GM06990 (cell line): ENCODE results near the gene CORIN.

Experiments used
- DNase-seq: peaks from one replicate; pipeline ENCODE4 v3.0.0-alpha.2; 2011; ENCODE audit not compliant: insufficient read length; ENCODE audit errors: extremely low read depth
- H3K27me3 ChIP-seq: replicated peaks from 2 replicates; pipeline ENCODE4 v1.6.0; 2011; ENCODE audit warnings: low read length; ENCODE audit not compliant: control insufficient read depth, insufficient read depth
- H3K36me3 ChIP-seq: 2 replicates; pipeline ENCODE4 v1.5.1; 2011; ENCODE audit warnings: low read length; ENCODE audit not compliant: control insufficient read depth, insufficient read depth
- H3K4me3 ChIP-seq: replicated peaks from 2 replicates; pipeline ENCODE4 v1.5.1; 2011; ENCODE audit warnings: low read depth, mild to moderate bottlenecking, control low read depth, low read length
- TF ChIP-seq, protein P1 (sequence below): IDR thresholded peaks from 2 replicates; pipeline ENCODE4 v1.5.1; 2011; ENCODE audit warnings: low read length, control low read depth, mild to moderate bottlenecking, inconsistent platforms; ENCODE audit not compliant: insufficient read depth, poor library complexity, severe bottlenecking

The CORIN gene

DNA sequence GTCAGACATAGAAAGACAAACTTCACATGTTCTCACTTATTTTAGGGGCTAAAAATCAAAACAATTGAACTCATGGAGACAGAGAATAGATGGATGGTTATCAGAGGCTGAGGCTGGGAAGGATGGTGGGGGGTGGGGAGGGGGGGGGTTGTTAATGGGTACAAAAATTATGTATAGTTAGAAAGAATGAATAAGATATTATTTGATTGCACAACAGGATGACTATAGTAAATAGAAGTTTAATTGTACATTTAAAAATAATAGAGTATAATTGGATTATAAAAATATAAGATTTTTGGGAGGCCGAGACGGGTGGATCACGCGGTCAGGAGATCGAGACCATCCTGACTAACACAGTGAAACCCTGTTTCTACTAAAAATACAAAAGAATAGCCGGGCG, 33.3 kb downstream of the CORIN start:
- TF ChIP-seq, protein P1, sequence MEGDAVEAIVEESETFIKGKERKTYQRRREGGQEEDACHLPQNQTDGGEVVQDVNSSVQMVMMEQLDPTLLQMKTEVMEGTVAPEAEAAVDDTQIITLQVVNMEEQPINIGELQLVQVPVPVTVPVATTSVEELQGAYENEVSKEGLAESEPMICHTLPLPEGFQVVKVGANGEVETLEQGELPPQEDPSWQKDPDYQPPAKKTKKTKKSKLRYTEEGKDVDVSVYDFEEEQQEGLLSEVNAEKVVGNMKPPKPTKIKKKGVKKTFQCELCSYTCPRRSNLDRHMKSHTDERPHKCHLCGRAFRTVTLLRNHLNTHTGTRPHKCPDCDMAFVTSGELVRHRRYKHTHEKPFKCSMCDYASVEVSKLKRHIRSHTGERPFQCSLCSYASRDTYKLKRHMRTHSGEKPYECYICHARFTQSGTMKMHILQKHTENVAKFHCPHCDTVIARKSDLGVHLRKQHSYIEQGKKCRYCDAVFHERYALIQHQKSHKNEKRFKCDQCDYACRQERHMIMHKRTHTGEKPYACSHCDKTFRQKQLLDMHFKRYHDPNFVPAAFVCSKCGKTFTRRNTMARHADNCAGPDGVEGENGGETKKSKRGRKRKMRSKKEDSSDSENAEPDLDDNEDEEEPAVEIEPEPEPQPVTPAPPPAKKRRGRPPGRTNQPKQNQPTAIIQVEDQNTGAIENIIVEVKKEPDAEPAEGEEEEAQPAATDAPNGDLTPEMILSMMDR = no peak
- Histone ChIP-seq H3K36me3 (no peaks in the 10 kb centered on the region), H3K27me3 (no peaks in the 10 kb centered on the region; the same call in 1 of the 2 replicates), H3K4me3 (no peak overlapping the region)
- DNase-seq = no peak

DNA sequence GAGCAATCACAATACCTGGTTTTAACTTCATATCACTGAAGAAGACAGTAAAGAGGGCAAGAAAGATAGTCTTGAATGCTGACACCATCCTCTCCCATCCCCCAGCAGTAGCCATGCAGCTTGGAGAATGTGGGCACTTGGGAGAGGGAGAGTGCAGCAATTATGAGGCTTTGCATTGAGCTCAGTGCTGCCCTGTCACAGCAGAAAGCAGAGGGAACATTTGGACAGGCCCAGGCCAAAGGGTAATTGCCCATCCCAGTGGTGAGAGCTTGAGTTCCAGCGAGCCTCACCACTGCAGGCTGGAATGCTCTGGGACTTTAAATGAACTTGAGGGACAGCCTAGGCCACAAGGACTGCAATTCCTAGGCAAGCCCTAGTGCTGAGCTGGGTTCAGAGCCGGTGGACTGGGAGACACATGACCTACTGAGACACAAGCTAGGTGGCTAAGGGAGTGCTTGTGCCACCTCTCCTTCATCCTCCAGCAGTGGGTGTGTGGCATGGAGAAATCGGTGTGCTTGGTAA, 36.3 kb downstream of the CORIN start:
- TF ChIP-seq, protein P1 = no peak
- Histone ChIP-seq H3K36me3 (no peaks in the 10 kb centered on the region), H3K27me3 (no peaks in the 10 kb centered on the region; the same call in 1 of the 2 replicates), H3K4me3 (no peak overlapping the region)
- no peak for DNase-seq

DNA sequence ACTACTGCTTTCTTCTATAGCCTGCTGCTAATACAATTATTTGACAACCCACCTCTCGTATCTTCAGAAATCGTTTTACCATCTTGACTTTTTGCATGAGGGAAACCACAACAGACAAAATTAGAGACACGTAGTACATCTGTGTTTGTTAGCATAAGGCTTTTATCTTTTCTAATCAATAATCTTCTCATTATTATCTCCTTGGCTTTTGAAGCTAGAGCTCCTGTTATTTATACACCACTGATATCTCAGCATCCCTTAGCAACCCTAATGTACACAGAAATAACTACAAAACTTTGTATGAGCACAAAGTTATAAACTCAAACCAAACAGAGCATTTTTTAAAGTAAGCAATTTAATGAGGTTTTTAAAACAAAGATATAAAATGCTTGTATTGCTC, 39.7 kb downstream of the CORIN start:
- DNase-seq = no peak
- Histone ChIP-seq H3K27me3 (no peaks in the 10 kb centered on the region; the same call in 1 of the 2 replicates), H3K36me3 (no peaks in the 10 kb centered on the region), H3K4me3 (no peak overlapping the region)
- TF ChIP-seq, protein P1 = no peak

DNA sequence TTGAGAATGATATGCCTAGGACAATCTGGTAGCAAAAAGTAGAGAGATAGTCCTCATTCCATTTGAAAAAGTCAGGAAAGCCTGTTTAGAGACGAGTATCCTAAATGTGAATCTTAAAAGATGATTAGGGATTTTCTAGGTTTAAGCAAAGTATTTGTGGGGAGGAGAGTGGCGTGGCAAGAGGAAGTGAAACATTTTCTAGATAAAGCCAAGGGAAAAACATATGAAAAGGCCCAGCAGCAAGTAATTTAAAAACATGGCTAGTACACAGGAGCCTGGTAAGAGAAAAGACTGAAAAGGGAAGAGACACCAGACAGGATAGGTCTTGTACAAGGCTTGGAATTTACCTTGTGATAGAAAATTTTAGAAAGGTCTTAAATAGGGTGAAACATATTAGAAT, 45.9 kb downstream of the CORIN start:
- TF ChIP-seq, protein P1 = no peak
- Histone ChIP-seq H3K36me3 (no peaks in the 10 kb centered on the region), H3K27me3 (no peaks in the 10 kb centered on the region), H3K4me3 (no peak overlapping the region)
- no peak for DNase-seq

DNA sequence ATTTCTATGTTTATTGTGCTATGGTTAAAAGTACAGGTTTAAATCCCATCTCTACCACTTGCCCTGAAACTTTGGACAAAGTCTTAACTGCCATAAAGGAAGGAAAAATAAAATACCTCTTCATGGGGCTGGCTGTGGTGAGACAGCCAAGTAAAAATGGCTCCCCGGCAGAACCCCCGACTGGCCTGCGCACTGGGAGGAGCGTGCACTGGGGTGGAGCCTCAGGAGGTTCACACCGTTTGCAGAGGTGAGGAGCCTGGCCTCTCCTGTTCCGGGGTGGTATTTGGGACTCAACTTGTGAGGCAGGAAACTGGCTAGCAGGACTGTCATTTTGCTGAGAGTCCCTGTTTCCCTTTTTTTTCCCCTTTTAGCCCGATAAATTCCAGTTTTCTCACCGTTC, 47.8 kb downstream of the CORIN start:
- H3K4me3 ChIP-seq = no peak overlapping the region

More for the DNA sequence above, 47.8 kb downstream of the CORIN start:
- Histone ChIP-seq H3K27me3 (no peaks in the 10 kb centered on the region), H3K36me3 (no peaks in the 10 kb centered on the region)
- TF ChIP-seq, protein P1 = no peak
- DNase-seq = no peak
